ENCODE data around the gene CHURC1. TPM values are rescaled to one million over a fixed set of nuclear protein-coding genes. Genes with fewer than 3 reads are reported as not detected.

The CHURC1 gene
- total and polyA plus RNA-seq, 2 of the 13 experiments (the other 11 are each of a cell fraction or from before 2014, with no cell fraction given): 41.1 to 74.4 TPM

DNA sequence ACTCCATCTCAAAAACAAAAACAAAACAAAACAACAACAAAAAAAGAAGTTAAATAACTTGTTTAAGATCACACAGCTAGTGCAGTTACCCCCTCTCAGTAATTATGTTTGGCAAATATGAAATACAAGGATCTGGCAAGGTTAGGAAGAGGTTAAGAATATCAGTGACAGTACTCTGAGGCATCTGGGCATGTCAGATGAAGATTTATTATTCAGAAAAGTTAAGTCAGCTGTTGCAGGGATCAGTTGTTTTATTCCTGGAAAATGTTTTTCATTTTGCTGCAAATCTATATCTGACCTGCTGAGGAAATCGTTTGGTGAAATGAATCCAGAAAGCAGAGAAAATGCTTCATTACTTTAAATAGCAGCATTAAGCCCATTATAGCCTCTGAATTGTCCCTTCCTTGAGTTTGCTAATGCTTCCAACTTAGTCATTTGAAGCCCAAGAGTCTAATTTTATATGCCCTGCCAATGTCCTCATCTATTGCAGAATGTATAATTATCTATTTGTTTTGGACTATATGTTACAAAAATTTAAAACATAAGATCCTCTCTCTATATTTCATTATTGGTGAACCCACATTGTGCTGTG, 20.2 kb downstream of the CHURC1 start:
- WGBS (ENCODE audit: low lambda C conversion rate): 78% methylated on average over 1 of the region's 1 CpG
- in situ Hi-C loops (cut with HindIII; ENCODE audit: extremely low pct_ligation_motif_present, low pct_unique_long_range_greater_than_20kb) (no loop called here), intact Hi-C loops (cut with micrococcal nuclease; ENCODE audit: unreplicated experiment) (loop anchor here (10.0 kb wide), 1 partner anchor 230 kb away; the partner anchor contains the start of gene PLEKHG3)
- no peaks in the 10 kb centered on the region for H3K9me3 ChIP-seq (ENCODE audit: low read length)
- no peak overlapping the region for H3K4me3 ChIP-seq (replicated peaks in 1 of 3; ENCODE audit: insufficient read depth in 1 of 3, low read depth in 2 of 3, low read length in 3 of 3)
- TSS peak; percentile 36 for BruUV-seq (replicated peaks)
- TF ChIP-seq, protein P1, sequence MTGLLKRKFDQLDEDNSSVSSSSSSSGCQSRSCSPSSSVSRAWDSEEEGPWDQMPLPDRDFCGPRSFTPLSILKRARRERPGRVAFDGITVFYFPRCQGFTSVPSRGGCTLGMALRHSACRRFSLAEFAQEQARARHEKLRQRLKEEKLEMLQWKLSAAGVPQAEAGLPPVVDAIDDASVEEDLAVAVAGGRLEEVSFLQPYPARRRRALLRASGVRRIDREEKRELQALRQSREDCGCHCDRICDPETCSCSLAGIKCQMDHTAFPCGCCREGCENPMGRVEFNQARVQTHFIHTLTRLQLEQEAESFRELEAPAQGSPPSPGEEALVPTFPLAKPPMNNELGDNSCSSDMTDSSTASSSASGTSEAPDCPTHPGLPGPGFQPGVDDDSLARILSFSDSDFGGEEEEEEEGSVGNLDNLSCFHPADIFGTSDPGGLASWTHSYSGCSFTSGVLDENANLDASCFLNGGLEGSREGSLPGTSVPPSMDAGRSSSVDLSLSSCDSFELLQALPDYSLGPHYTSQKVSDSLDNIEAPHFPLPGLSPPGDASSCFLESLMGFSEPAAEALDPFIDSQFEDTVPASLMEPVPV (CRISPR knock-in tag; IDR thresholded peaks at IDR 0.05): no peak
- TF ChIP-seq, protein P2, sequence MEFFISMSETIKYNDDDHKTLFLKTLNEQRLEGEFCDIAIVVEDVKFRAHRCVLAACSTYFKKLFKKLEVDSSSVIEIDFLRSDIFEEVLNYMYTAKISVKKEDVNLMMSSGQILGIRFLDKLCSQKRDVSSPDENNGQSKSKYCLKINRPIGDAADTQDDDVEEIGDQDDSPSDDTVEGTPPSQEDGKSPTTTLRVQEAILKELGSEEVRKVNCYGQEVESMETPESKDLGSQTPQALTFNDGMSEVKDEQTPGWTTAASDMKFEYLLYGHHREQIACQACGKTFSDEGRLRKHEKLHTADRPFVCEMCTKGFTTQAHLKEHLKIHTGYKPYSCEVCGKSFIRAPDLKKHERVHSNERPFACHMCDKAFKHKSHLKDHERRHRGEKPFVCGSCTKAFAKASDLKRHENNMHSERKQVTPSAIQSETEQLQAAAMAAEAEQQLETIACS (CRISPR knock-in tag; IDR thresholded peaks at IDR 0.05): no peak
- TF ChIP-seq, protein P3, sequence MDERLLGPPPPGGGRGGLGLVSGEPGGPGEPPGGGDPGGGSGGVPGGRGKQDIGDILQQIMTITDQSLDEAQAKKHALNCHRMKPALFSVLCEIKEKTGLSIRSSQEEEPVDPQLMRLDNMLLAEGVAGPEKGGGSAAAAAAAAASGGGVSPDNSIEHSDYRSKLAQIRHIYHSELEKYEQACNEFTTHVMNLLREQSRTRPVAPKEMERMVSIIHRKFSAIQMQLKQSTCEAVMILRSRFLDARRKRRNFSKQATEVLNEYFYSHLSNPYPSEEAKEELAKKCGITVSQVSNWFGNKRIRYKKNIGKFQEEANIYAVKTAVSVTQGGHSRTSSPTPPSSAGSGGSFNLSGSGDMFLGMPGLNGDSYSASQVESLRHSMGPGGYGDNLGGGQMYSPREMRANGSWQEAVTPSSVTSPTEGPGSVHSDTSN (CRISPR knock-in tag; IDR thresholded peaks at IDR 0.05): no peak
- no peak for TF ChIP-seq ZNF615 (CRISPR knock-in tag; IDR thresholded peaks at IDR 0.05; ENCODE audit: borderline replicate concordance)
- no peak for TF ChIP-seq SKI (IDR thresholded peaks at IDR 0.05; ENCODE audit: partially characterized antibody)
- TF ChIP-seq ZSCAN9 (CRISPR knock-in tag; IDR thresholded peaks at IDR 0.05; ENCODE audit: borderline replicate concordance): no peak
- no peak for TF ChIP-seq NFE2L1 (CRISPR knock-in tag; IDR thresholded peaks at IDR 0.05; ENCODE audit: borderline replicate concordance)
- TF ChIP-seq ZSCAN12 (CRISPR knock-in tag; IDR thresholded peaks at IDR 0.05): no peak
- TF ChIP-seq ZNF790 (CRISPR knock-in tag; IDR thresholded peaks at IDR 0.05; ENCODE audit: borderline replicate concordance): no peak
- TF ChIP-seq, protein P4, sequence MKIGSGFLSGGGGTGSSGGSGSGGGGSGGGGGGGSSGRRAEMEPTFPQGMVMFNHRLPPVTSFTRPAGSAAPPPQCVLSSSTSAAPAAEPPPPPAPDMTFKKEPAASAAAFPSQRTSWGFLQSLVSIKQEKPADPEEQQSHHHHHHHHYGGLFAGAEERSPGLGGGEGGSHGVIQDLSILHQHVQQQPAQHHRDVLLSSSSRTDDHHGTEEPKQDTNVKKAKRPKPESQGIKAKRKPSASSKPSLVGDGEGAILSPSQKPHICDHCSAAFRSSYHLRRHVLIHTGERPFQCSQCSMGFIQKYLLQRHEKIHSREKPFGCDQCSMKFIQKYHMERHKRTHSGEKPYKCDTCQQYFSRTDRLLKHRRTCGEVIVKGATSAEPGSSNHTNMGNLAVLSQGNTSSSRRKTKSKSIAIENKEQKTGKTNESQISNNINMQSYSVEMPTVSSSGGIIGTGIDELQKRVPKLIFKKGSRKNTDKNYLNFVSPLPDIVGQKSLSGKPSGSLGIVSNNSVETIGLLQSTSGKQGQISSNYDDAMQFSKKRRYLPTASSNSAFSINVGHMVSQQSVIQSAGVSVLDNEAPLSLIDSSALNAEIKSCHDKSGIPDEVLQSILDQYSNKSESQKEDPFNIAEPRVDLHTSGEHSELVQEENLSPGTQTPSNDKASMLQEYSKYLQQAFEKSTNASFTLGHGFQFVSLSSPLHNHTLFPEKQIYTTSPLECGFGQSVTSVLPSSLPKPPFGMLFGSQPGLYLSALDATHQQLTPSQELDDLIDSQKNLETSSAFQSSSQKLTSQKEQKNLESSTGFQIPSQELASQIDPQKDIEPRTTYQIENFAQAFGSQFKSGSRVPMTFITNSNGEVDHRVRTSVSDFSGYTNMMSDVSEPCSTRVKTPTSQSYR (CRISPR knock-in tag; IDR thresholded peaks at IDR 0.05; ENCODE audit: borderline replicate concordance): no peak
- TF ChIP-seq ZNF432 (CRISPR knock-in tag; IDR thresholded peaks at IDR 0.05; ENCODE audit: borderline replicate concordance): no peak
- TF ChIP-seq U2AF2 (IDR thresholded peaks at IDR 0.05; ENCODE audit: low read depth, low read length): no peak
- TF ChIP-seq, protein P5, sequence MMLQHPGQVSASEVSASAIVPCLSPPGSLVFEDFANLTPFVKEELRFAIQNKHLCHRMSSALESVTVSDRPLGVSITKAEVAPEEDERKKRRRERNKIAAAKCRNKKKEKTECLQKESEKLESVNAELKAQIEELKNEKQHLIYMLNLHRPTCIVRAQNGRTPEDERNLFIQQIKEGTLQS (CRISPR knock-in tag; IDR thresholded peaks at IDR 0.05): no peak
- no peak for TF ChIP-seq ZNF180 (CRISPR knock-in tag; IDR thresholded peaks at IDR 0.05; ENCODE audit: borderline replicate concordance, low read depth)
- FAIRE-seq (no peak), DNase-seq (ENCODE audit: low spot score) (no peak), ATAC-seq (no peak)
- peaks cover 3 to 12% of the 10 kb centered on the region in 2 experiments; a peak in 4 of 5 replicates for H3K36me3 ChIP-seq (replicated peaks in 1 of 2; ENCODE audit: control insufficient read depth in 1 of 2, insufficient read depth in 2 of 2, low read length in 2 of 2)
- H3K4me1 ChIP-seq (ENCODE audit: insufficient read depth, low read length): peaks cover 59% of the 10 kb centered on the region
- H3K79me2 ChIP-seq (ENCODE audit: insufficient read depth, low read length): no peaks in the 10 kb centered on the region
- no peak overlapping the region for H3K27ac ChIP-seq (ENCODE audit: extremely low read length, insufficient read depth, low read length)
- no peak overlapping the region for H3K4me2 ChIP-seq (ENCODE audit: low read depth, low read length)
- no peaks in the 10 kb centered on the region for H3K27me3 ChIP-seq (ENCODE audit: control insufficient read depth in 1 of 2, insufficient read depth in 2 of 2, low read length in 2 of 2)
- ChIA-PET POLR2A (no interaction called here), CTCF (ENCODE audit: low intra/inter-chr PET ratio, low total read pairs) (no interaction called here)
- no peak overlapping the region for H2AFZ ChIP-seq (ENCODE audit: low read length)
- H4K20me1 ChIP-seq (ENCODE audit: insufficient read depth, low read length): no peaks in the 10 kb centered on the region; the same call in 1 of the 2 replicates
- no peak overlapping the region for H3K9ac ChIP-seq (ENCODE audit: insufficient read depth, low read depth, low read length)
